Endothelial cell (in vitro differentiated cells): Measurements from ENCODE around the gene FAU. TPM values are rescaled to one million over a fixed set of nuclear protein-coding genes. Genes with fewer than 3 reads are reported as not detected.
A peak's percentile ranks its signal among the peaks of the same experiment; 100 is the strongest.

ENCODE experiments used
- DNase-seq: peaks from one replicate; pipeline ENCODE4 v3.0.0; 2021; ENCODE audit warnings: low spot score
- H3K27ac Mint-ChIP-seq: one replicate; pipeline ENCODE4 v1.8.0; 2021; ENCODE audit warnings: mixed read lengths, inconsistent platforms; ENCODE audit not compliant: unreplicated experiment
- H3K27me3 Mint-ChIP-seq: one replicate; pipeline ENCODE4 v1.8.0; 2021; ENCODE audit warnings: mild to moderate bottlenecking, moderate library complexity, mixed read lengths, inconsistent platforms; ENCODE audit not compliant: unreplicated experiment
- H3K36me3 Mint-ChIP-seq: one replicate; pipeline ENCODE4 v1.8.0; 2021; ENCODE audit warnings: mild to moderate bottlenecking, low read depth, mixed read lengths, inconsistent platforms; ENCODE audit not compliant: unreplicated experiment
- H3K4me1 Mint-ChIP-seq: one replicate; pipeline ENCODE4 v1.8.0; 2021; ENCODE audit warnings: mild to moderate bottlenecking, mixed read lengths, inconsistent platforms; ENCODE audit not compliant: unreplicated experiment
- H3K4me3 Mint-ChIP-seq: one replicate; pipeline ENCODE4 v1.8.0; 2021; ENCODE audit warnings: mild to moderate bottlenecking, mixed read lengths, inconsistent platforms; ENCODE audit not compliant: unreplicated experiment
- H3K9me3 Mint-ChIP-seq: one replicate; pipeline ENCODE4 v1.8.0; 2021; ENCODE audit warnings: mixed read lengths, inconsistent platforms; ENCODE audit not compliant: unreplicated experiment
- total RNA-seq: library from RNA; stranded (reverse); fragmentation: NEBNext Ultra II Directional; extraction: Animal tissue kit (Norgen Biotek cat#: 25700); gene quantifications from one replicate; pipeline ENCODE4 v1.2.1, GENCODE V29; 2021; ENCODE audit not compliant: unreplicated experiment
- TF ChIP-seq, protein P1 (sequence below): fragments of 200-600 bp; sonication (generic); IDR thresholded peaks from one replicate; pipeline ENCODE4 v1.5.0; 2021; ENCODE audit warnings: antibody characterized with exemption; ENCODE audit not compliant: unreplicated experiment

FAU gene
- total RNA-seq, 1 donor from 2014 or later = 998 TPM

DNA sequence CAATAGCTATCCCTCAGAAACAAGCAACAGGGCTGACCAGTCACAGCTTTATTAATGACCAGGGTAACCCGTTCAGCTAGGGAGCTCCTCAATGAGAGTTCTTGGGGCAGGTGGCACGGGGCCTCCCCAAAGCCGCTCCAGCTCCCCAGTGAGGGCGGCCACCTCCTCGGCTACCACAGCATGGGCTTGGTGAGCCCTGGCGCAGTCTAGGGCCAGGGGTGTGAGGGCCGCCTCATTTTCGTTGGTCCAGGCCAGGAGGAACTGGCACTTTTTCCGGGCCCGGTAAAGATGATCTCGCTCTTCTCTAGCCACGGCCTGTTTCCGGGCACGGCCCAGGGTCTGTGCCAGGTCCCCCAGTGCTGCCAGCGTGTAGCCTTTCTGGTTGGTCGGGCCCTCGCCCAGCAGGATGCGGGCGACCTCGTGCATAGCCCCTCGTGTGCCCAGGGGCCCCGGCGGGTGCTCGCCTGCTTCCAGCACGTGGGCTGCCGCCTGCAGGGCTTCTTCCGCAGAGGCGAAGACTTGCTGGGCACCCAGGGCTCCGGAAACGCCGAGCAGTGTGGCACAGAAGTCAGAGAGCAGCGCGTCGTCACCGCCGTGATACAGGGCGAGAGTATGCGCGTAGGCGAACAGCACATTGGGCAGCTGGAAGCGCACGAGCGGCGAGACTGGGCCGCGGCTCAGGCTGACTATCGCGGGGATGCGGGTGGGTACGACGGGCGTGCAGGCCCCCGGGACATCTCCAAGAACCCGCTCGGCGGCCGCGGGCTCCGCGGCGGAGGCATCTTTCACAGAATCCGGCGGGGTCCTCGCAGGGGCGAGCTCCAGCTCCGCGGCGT lies 5.3 kb downstream of the FAU start:
- Mint-ChIP-seq H3K36me3 (peaks cover 32% of the 10 kb centered on the region), H3K4me1 (peaks cover 20% of the 10 kb centered on the region), H3K9me3 (no peaks in the 10 kb centered on the region), H3K27ac (no peak overlapping the region), H3K4me3 (peak overlapping the region; percentile 88), H3K27me3 (peaks cover 28% of the 10 kb centered on the region)
- peak; percentile 34 for DNase-seq
- TF ChIP-seq, protein P1, sequence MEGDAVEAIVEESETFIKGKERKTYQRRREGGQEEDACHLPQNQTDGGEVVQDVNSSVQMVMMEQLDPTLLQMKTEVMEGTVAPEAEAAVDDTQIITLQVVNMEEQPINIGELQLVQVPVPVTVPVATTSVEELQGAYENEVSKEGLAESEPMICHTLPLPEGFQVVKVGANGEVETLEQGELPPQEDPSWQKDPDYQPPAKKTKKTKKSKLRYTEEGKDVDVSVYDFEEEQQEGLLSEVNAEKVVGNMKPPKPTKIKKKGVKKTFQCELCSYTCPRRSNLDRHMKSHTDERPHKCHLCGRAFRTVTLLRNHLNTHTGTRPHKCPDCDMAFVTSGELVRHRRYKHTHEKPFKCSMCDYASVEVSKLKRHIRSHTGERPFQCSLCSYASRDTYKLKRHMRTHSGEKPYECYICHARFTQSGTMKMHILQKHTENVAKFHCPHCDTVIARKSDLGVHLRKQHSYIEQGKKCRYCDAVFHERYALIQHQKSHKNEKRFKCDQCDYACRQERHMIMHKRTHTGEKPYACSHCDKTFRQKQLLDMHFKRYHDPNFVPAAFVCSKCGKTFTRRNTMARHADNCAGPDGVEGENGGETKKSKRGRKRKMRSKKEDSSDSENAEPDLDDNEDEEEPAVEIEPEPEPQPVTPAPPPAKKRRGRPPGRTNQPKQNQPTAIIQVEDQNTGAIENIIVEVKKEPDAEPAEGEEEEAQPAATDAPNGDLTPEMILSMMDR = no peak

DNA sequence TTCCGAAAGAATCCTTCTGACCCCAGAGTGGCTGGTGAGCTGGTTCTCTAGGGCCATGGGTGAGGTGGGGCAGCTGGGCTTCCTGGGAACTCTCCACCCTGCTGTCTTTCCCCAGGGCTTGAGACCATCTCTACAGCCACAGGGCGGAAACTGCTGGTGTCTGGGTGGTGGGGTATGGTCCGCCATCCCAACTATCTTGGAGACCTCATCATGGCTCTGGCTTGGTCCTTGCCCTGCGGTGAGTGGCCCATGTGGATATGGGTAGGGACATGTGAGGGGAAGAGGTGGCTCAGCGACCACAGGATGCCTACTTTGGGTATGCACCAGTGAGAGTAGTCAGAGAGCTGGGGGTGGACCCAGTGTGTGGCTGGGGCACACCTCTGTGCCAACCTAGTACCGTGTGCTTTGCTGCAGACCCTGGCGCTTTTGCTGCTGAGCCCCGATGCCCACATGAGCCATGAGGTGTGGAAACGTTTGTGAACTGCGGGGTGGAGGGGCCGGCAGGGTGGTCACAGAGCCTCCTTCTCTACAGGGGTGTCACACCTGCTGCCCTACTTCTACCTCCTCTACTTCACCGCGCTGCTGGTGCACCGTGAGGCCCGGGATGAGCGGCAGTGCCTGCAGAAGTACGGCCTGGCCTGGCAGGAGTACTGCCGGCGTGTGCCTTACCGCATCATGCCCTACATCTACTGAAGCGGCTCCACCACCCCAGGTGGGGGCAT lies 6.4 kb downstream of the FAU start:
- H3K27me3 Mint-ChIP-seq = peaks cover 28% of the 10 kb centered on the region

DNA sequence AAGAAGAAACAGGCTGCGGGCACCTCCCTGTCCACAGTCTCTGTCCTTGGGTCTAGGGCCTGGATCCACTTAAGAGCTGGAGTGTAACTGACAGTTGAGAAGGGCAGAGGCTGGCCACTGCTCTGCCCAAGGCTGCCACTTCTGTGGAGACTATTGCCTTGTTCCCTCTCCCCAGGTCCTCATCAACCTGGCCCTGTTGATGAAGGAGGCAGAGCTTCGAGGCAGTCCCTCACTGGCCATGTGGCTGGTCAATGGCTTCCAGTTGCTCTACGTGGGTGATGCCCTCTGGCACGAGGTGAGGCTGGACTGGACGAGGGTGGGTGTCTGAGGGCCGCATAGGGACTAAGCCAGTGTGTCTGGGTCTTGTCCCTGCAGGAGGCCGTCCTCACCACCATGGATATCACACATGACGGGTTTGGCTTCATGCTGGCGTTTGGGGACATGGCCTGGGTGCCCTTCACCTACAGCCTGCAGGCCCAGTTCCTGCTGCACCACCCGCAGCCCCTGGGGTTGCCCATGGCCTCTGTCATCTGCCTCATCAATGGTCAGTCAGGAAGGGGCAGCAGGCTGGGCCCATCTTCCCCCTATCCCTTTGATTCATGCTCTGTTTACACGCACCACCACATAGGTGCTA lies 7.3 kb downstream of the FAU start:
- H3K27ac Mint-ChIP-seq = no peak overlapping the region
- peaks cover 26% of the 10 kb centered on the region for H3K36me3 Mint-ChIP-seq
- no peaks in the 10 kb centered on the region for H3K9me3 Mint-ChIP-seq
- TF ChIP-seq, protein P1 = no peak
- H3K27me3 Mint-ChIP-seq = peaks cover 29% of the 10 kb centered on the region
- peaks cover 14% of the 10 kb centered on the region for H3K4me1 Mint-ChIP-seq
- peak overlapping the region; percentile 62 for H3K4me3 Mint-ChIP-seq
- DNase-seq = no peak

More for the DNA sequence above, 6.4 kb downstream of the FAU start:
- H3K27ac Mint-ChIP-seq = no peak overlapping the region
- no peaks in the 10 kb centered on the region for H3K9me3 Mint-ChIP-seq
- peaks cover 14% of the 10 kb centered on the region for H3K4me1 Mint-ChIP-seq
- TF ChIP-seq, protein P1 = no peak
- H3K4me3 Mint-ChIP-seq = peak overlapping the region; percentile 62
- peaks cover 29% of the 10 kb centered on the region for H3K36me3 Mint-ChIP-seq
- DNase-seq = no peak

DNA sequence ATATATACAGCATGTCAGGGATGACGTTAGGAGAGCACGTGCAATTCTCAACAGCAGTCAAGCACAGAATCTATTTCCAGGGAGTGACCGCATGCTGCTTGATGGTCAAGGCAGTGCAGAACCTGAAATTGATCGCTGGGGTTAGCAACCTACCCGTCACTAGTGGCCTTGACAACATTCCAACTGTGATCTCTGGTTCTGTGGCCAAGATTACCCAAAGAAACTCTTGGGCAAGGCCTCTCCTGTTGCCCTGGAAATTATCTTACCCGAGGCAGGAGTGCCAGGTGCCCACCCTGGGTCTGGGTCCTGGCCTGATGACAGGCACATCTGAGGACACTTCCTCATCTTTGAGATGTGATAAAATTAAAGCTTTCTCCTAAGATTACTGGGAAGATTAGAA lies 8.1 kb downstream of the FAU start:
- Mint-ChIP-seq H3K9me3 (no peaks in the 10 kb centered on the region), H3K36me3 (peaks cover 22% of the 10 kb centered on the region), H3K27ac (peak overlapping the region; percentile 70), H3K27me3 (peaks cover 25% of the 10 kb centered on the region), H3K4me3 (peak overlapping the region; percentile 84), H3K4me1 (peaks cover 13% of the 10 kb centered on the region)
- TF ChIP-seq, protein P1 = no peak
- no peak for DNase-seq
